Mesothelial cell of epicardium (in vitro differentiated cells): ENCODE data around the gene CCNY. TPM values are rescaled to one million over a fixed set of nuclear protein-coding genes. Genes with fewer than 3 reads are reported as not detected.
A peak's percentile ranks its signal among the peaks of the same experiment; 100 is the strongest.

Experiments
- DNase-seq, 2 experiments: peaks; one replicate each; pipeline ENCODE4 v3.0.0; 2021; ENCODE audit warnings: low spot score in 2 of 2; ENCODE audit not compliant: unreplicated experiment in 2 of 2
- H3K27ac Mint-ChIP-seq: 2 replicates; pipeline ENCODE4 v1.8.0; 2021; ENCODE audit warnings: mixed read lengths
- H3K27me3 Mint-ChIP-seq: 2 replicates; pipeline ENCODE4 v1.8.0; 2021; ENCODE audit warnings: low read depth, mixed read lengths
- H3K36me3 Mint-ChIP-seq: 2 replicates; pipeline ENCODE4 v1.8.0; 2021; ENCODE audit warnings: mixed read lengths
- H3K4me1 Mint-ChIP-seq: 2 replicates; pipeline ENCODE4 v1.8.0; 2021; ENCODE audit warnings: mixed read lengths
- H3K4me3 Mint-ChIP-seq: 2 replicates; pipeline ENCODE4 v1.8.0; 2021; ENCODE audit warnings: mild to moderate bottlenecking, moderate library complexity, mixed read lengths
- H3K9me3 Mint-ChIP-seq: 2 replicates; pipeline ENCODE4 v1.8.0; 2021; ENCODE audit warnings: mixed read lengths
- total RNA-seq: library from RNA; stranded (reverse); gene quantifications from 3 replicates; pipeline ENCODE4 v1.2.1, GENCODE V29; 2021
- TF ChIP-seq, protein P1 (sequence below): fragments of 200-600 bp; sonication (generic); IDR thresholded peaks from one replicate; pipeline ENCODE4 v1.5.0; 2021; ENCODE audit warnings: antibody characterized with exemption; ENCODE audit not compliant: unreplicated experiment

CCNY gene
- total RNA-seq, 1 donor from 2014 or later: 75.4 TPM

GRCh38 chr10:35558276-35558675 is 222.0 kb downstream of the CCNY start:
- TF ChIP-seq, protein P1, sequence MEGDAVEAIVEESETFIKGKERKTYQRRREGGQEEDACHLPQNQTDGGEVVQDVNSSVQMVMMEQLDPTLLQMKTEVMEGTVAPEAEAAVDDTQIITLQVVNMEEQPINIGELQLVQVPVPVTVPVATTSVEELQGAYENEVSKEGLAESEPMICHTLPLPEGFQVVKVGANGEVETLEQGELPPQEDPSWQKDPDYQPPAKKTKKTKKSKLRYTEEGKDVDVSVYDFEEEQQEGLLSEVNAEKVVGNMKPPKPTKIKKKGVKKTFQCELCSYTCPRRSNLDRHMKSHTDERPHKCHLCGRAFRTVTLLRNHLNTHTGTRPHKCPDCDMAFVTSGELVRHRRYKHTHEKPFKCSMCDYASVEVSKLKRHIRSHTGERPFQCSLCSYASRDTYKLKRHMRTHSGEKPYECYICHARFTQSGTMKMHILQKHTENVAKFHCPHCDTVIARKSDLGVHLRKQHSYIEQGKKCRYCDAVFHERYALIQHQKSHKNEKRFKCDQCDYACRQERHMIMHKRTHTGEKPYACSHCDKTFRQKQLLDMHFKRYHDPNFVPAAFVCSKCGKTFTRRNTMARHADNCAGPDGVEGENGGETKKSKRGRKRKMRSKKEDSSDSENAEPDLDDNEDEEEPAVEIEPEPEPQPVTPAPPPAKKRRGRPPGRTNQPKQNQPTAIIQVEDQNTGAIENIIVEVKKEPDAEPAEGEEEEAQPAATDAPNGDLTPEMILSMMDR: no peak
- Mint-ChIP-seq H3K4me3 (no peak overlapping the region), H3K9me3 (no peaks in the 10 kb centered on the region), H3K27me3 (no peaks in the 10 kb centered on the region), H3K4me1 (no peaks in the 10 kb centered on the region), H3K27ac (no peak overlapping the region), H3K36me3 (peaks cover 9% of the 10 kb centered on the region)
- no peak for DNase-seq

DNA sequence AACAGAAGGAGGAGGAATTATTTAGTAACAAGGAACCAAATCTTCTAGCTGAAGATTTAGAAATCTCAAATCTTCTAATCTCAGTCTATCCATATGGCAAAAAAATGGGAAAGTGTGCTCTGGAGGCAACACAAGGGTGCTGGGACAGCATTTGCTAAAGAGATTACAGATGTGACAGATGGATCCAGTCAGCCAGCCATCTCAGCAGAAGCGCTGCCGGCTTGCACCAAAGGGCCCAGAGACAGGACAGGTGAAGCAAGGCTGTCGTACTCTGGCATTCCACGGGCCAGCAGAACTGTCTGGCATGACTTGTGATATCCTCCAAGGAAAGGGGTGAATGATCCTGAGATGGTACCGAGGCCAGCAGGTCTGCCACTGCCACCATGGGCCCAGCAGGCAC is 223.1 kb downstream of the CCNY start:
- no peak for DNase-seq
- Mint-ChIP-seq H3K36me3 (peaks cover 9% of the 10 kb centered on the region), H3K4me1 (no peaks in the 10 kb centered on the region), H3K9me3 (no peaks in the 10 kb centered on the region), H3K27me3 (no peaks in the 10 kb centered on the region), H3K4me3 (no peak overlapping the region), H3K27ac (no peak overlapping the region)
- TF ChIP-seq, protein P1: no peak

- Mint-ChIP-seq H3K36me3 (peaks cover 18% of the 10 kb centered on the region), H3K27ac (no peak overlapping the region), H3K4me1 (no peaks in the 10 kb centered on the region), H3K4me3 (no peak overlapping the region), H3K27me3 (no peaks in the 10 kb centered on the region), H3K9me3 (no peaks in the 10 kb centered on the region)
- TF ChIP-seq, protein P1: no peak
- DNase-seq: no peak
These were observed 225.4 kb downstream of the CCNY start for GRCh38 chr10:35561715-35562114.

GRCh38 chr10:35562427-35562826 is 226.1 kb downstream of the CCNY start:
- H3K27ac Mint-ChIP-seq: no peak overlapping the region
- no peaks in the 10 kb centered on the region for H3K27me3 Mint-ChIP-seq
- no peaks in the 10 kb centered on the region for H3K9me3 Mint-ChIP-seq
- no peaks in the 10 kb centered on the region for H3K4me1 Mint-ChIP-seq
- DNase-seq: no peak
- no peak overlapping the region for H3K4me3 Mint-ChIP-seq
- peaks cover 22% of the 10 kb centered on the region for H3K36me3 Mint-ChIP-seq
- TF ChIP-seq, protein P1: no peak

DNA sequence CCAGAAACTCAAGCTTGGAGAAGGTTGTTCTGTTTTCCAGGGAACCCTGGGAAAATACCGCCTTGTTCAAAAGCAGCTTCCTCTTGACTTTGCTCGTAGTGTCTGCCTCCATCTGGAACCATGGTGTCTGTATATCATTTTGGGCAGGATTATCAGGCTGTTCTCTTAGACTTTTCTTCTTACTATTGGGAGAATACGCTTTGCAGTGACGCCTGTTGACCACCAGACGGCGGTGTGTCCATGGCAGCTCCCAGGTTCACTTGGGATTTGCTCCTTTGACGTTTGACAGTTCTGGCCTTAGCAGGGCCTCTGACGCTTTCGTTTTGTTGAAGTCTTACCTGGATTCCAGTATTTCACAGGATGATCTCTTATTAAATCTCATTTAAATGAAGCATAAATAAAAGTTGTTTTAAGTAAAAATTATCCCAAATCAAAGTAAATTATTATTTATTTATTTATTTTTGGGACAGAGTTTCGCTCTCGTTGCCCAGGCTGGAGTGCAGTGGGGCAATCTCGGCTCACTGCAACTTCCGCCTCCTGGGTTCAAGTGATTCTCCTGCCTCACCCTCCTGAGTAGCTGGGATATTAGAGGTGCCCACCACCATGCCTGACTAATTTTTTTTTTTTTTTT is 227.1 kb downstream of the CCNY start:
- Mint-ChIP-seq H3K9me3 (no peaks in the 10 kb centered on the region), H3K36me3 (peaks cover 21% of the 10 kb centered on the region), H3K4me1 (no peaks in the 10 kb centered on the region), H3K27ac (no peak overlapping the region), H3K4me3 (no peak overlapping the region), H3K27me3 (no peaks in the 10 kb centered on the region)
- TF ChIP-seq, protein P1: peak; percentile 93
- DNase-seq: peak in 1 of 2 experiments; percentile 60
